Vagina (tissue), 2 donors: Measurements from ENCODE around the gene SPATA6L. TPM values are rescaled to one million over a fixed set of nuclear protein-coding genes. Genes with fewer than 3 reads are reported as not detected.

Experiments used
- DNase-seq, 2 donors: peaks; one replicate each; pipeline ENCODE4 v3.0.0-alpha.2; 2017; ENCODE audit errors: extremely low spot score in 2 of 2
- H3K27ac ChIP-seq: fragments of 200-600 bp; sonication (generic); one replicate; pipeline ENCODE4 v1.5.1; 2019
- H3K27me3 ChIP-seq: fragments of 200-600 bp; sonication (generic); one replicate; pipeline ENCODE4 v1.5.1; 2019
- H3K36me3 ChIP-seq, 2 donors: fragments of 200-600 bp; sonication (generic); one replicate each; pipeline ENCODE4 v1.5.1; 2017 to 2019
- H3K4me1 ChIP-seq: fragments of 200-600 bp; sonication (generic); one replicate; pipeline ENCODE4 v1.5.1; 2019
- H3K4me3 ChIP-seq, 2 donors: fragments of 200-600 bp; sonication (generic); 1 replicate in 1 of 2; 2 replicates in 1 of 2; pipeline ENCODE4 v1.5.1; 2016 to 2019
- H3K9me3 ChIP-seq: fragments of 200-600 bp; sonication (generic); one replicate; pipeline ENCODE4 v1.5.1; 2019
- POLR2A ChIP-seq, 2 donors: fragments of 450-650 bp; IDR thresholded peaks; one replicate each; pipeline ENCODE4 v1.6.1; 2017; ENCODE audit warnings: antibody characterized with exemption in 2 of 2, mild to moderate bottlenecking in 2 of 2, moderate library complexity in 2 of 2
- POLR2AphosphoS5 ChIP-seq, 2 donors: sonication (generic); formaldehyde crosslinking; IDR thresholded peaks; one replicate each; pipeline ENCODE4 v1.9.0; 2017; ENCODE audit warnings: antibody characterized with exemption in 2 of 2, mild to moderate bottlenecking in 2 of 2, low read depth in 1 of 2; ENCODE audit not compliant: insufficient read depth in 1 of 2
- intact Hi-C: fragments of 100-400 bp; cut with DNase I; formaldehyde crosslinking; loops from one replicate; pipeline ENCODE4 v1.15.1; 2023
- total RNA-seq: library from RNA; depleted of rRNA; stranded (reverse); fragments of >200 nt; gene quantifications from one replicate; pipeline ENCODE4 v1.2.3, GENCODE V29; 2016
- TF ChIP-seq, protein P1 (sequence below), 3 experiments: fragments of 450-650 bp in 2 of 3; fragments of 200-600 bp in 1 of 3; sonication (generic) in 1 of 3; IDR thresholded peaks; one replicate each; pipeline ENCODE4 v1.5.1; 2017 to 2019; ENCODE audit warnings: antibody characterized with exemption in 3 of 3, mild to moderate bottlenecking in 2 of 3, moderate library complexity in 2 of 3

Gene SPATA6L
- total RNA-seq, 1 donor from 2014 or later, result 3.9 TPM

- H3K36me3 ChIP-seq, result no peaks in the 10 kb centered on the region
- no peak for TF ChIP-seq POLR2A (IDR thresholded peaks at IDR 0.05)
- TF ChIP-seq POLR2AphosphoS5 (IDR thresholded peaks at IDR 0.05; ENCODE audit: insufficient read depth in 1 of 2, low read depth in 1 of 2), result no peak
- TF ChIP-seq, protein P1, sequence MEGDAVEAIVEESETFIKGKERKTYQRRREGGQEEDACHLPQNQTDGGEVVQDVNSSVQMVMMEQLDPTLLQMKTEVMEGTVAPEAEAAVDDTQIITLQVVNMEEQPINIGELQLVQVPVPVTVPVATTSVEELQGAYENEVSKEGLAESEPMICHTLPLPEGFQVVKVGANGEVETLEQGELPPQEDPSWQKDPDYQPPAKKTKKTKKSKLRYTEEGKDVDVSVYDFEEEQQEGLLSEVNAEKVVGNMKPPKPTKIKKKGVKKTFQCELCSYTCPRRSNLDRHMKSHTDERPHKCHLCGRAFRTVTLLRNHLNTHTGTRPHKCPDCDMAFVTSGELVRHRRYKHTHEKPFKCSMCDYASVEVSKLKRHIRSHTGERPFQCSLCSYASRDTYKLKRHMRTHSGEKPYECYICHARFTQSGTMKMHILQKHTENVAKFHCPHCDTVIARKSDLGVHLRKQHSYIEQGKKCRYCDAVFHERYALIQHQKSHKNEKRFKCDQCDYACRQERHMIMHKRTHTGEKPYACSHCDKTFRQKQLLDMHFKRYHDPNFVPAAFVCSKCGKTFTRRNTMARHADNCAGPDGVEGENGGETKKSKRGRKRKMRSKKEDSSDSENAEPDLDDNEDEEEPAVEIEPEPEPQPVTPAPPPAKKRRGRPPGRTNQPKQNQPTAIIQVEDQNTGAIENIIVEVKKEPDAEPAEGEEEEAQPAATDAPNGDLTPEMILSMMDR (IDR thresholded peaks at IDR 0.05), result no peak
- DNase-seq, result no peak
- H3K27ac ChIP-seq, result no peak overlapping the region
- H3K27me3 ChIP-seq, result no peaks in the 10 kb centered on the region
- H3K4me1 ChIP-seq, result no peaks in the 10 kb centered on the region
- H3K9me3 ChIP-seq, result no peaks in the 10 kb centered on the region
- no peak overlapping the region for H3K4me3 ChIP-seq
- intact Hi-C loops, result no loop called here
Observed at GRCh38 chr9:4566806-4567205, 99.5 kb downstream of the SPATA6L start.

DNA sequence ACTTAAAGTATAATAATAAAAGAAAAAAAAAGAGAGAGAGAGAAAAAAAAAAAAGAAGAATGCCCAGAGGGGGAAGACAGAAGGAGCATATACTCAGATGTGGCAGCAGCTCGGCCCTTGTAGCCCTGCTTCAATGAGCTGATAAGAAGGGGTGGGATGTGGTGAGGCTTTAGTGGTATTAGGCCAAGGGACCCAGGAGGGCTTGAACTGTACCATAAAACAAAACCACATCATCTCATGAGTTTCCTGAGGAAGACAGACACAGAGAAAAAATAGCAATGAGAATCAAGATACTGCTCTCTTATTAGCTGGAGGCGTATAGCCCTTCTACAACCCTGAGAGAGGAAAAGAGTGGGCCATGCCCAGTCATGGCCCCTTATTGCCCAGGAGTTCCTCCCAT is 103.2 kb downstream of the SPATA6L start:
- no peak for DNase-seq
- H3K4me1 ChIP-seq, result no peaks in the 10 kb centered on the region
- H3K4me3 ChIP-seq, result no peak overlapping the region
- no peak for TF ChIP-seq POLR2AphosphoS5 (IDR thresholded peaks at IDR 0.05; ENCODE audit: insufficient read depth in 1 of 2, low read depth in 1 of 2)
- TF ChIP-seq, protein P1 (IDR thresholded peaks at IDR 0.05), result no peak
- TF ChIP-seq POLR2A (IDR thresholded peaks at IDR 0.05), result no peak
- no peaks in the 10 kb centered on the region for H3K27me3 ChIP-seq
- no peaks in the 10 kb centered on the region for H3K9me3 ChIP-seq
- no peaks in the 10 kb centered on the region for H3K36me3 ChIP-seq
- H3K27ac ChIP-seq, result no peak overlapping the region
- intact Hi-C loops, result no loop called here

DNA sequence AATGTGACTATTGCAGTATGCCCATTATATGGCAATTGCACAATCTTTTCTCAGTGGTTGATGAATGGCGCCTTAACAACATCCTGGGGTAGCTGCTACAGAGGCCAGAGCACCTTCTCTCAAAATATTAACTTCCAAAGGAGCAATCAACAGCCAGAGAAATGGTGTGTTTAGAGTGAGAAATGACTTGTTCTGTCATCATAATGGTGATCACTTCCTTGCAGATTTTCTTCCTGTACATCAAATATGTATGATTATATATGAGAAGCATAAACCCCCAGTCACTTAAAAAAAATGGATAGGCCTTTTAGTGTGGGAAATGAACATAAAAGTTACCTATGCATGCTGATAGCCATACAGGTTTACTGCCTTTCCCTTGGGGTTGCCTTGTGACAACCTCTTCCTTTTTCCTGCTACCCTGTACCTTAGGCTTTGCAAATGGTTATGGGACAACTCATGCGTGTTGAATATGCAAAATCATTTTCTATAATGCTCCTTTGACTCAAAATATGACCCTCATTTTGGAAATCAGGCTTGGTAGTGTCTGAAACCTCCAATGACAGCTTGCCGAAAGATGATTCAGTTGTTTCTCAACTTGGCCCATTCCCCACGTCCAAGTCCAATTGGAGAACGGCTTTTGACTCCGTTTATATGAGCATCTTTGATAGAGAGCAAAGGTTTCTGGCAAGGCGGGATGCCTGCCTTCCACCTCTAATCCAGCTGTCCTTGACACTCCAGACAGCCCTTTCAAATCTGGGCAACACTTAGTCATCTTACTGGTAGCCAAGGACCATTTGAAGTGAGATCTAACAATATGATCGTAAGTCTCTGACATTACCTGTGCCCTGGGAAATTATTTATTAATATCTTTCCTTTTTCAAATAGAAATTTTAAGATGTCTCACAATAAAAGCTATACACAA is 106.8 kb downstream of the SPATA6L start:
- no peak for DNase-seq
- Histone ChIP-seq H3K4me3 (no peak overlapping the region), H3K27ac (no peak overlapping the region), H3K4me1 (no peaks in the 10 kb centered on the region), H3K36me3 (no peaks in the 10 kb centered on the region), H3K27me3 (no peaks in the 10 kb centered on the region), H3K9me3 (no peaks in the 10 kb centered on the region)
- TF ChIP-seq POLR2AphosphoS5 (IDR thresholded peaks at IDR 0.05; ENCODE audit: insufficient read depth in 1 of 2, low read depth in 1 of 2) (no peak), POLR2A (IDR thresholded peaks at IDR 0.05) (no peak)
- TF ChIP-seq, protein P1 (IDR thresholded peaks at IDR 0.05), result no peak
- intact Hi-C loops, result no loop called here

- TF ChIP-seq POLR2AphosphoS5 (IDR thresholded peaks at IDR 0.05; ENCODE audit: insufficient read depth in 1 of 2, low read depth in 1 of 2), result no peak
- TF ChIP-seq POLR2A (IDR thresholded peaks at IDR 0.05), result no peak
- TF ChIP-seq, protein P1 (IDR thresholded peaks at IDR 0.05), result no peak
- no peak for DNase-seq
- Histone ChIP-seq H3K9me3 (no peaks in the 10 kb centered on the region), H3K27ac (no peak overlapping the region), H3K27me3 (no peaks in the 10 kb centered on the region), H3K4me1 (no peaks in the 10 kb centered on the region), H3K4me3 (no peak overlapping the region), H3K36me3 (no peaks in the 10 kb centered on the region)
- intact Hi-C loops, result no loop called here
Observed at GRCh38 chr9:4558371-4558998, 107.8 kb downstream of the SPATA6L start.

DNA sequence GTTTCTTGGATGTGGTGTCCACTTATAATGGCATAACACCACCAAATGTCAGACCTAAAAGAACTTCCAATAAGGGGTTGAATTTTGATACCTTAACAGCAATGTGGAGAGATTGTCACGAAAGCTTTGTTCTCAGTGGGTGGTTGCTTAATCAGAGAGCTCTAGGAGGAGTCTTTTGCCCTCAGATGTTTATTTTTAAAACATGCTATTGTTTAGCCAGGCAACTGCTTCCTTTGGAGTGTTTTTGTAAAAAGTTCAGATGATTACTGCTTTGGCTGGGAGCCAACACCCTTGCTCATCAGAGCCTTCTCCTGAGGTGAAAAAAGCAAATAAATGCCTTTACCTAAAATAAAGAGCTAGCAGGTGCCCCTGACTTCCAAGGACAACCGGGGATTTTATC is 111.0 kb downstream of the SPATA6L start:
- H3K27ac ChIP-seq, result no peak overlapping the region
- TF ChIP-seq POLR2A (IDR thresholded peaks at IDR 0.05) (no peak), POLR2AphosphoS5 (IDR thresholded peaks at IDR 0.05; ENCODE audit: insufficient read depth in 1 of 2, low read depth in 1 of 2) (peak in 1 of 2 donors; percentile 58)
- TF ChIP-seq, protein P1 (IDR thresholded peaks at IDR 0.05), result no peak
- H3K4me1 ChIP-seq, result no peaks in the 10 kb centered on the region
- no peaks in the 10 kb centered on the region for H3K27me3 ChIP-seq
- H3K9me3 ChIP-seq, result no peaks in the 10 kb centered on the region
- no peak overlapping the region for H3K4me3 ChIP-seq
- no peaks in the 10 kb centered on the region for H3K36me3 ChIP-seq
- intact Hi-C loops, result no loop called here
- no peak for DNase-seq
